ENCODE results near the gene TOMM40. TPM values are rescaled to one million over a fixed set of nuclear protein-coding genes. Genes with fewer than 3 reads are reported as not detected.
A peak's percentile ranks its signal among the peaks of the same experiment; 100 is the strongest.

TOMM40 gene
- total RNA-seq, 4 donors from 2014 or later: 32.5 to 52.3 (median 46.4) TPM

DNA sequence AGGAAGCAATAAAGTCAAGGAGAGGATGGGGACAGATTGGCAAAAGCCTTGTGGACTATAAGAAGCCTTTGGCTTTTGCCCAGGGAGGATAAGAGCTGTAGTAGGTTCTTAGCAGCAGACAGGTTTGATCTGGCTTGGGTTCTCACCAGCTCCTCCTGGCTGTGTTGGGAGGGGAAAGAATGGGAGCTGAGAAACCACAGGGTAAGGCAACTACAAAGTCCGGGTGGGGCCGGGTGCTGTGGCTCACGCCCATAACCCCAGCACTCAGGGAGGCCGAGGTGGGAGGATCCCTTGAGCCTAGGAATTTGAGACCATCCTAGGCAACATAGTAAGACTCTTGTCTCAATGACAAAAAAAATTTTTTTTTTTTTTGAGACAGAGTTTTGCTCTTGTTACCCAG is 24.4 kb upstream of the TOMM40 start:
- WGBS, 2 donors: 79 to 81% methylated on average over 4 of the region's 4 CpGs
- no peak for DNase-seq (ENCODE audit: low spot score in 2 of 2)
- H3K4me3 ChIP-seq (ENCODE audit: low read depth, poor library complexity, severe bottlenecking): no peak overlapping the region
- TF ChIP-seq POLR2A (IDR thresholded peaks at IDR 0.05): no peak
- TF ChIP-seq, protein P1, sequence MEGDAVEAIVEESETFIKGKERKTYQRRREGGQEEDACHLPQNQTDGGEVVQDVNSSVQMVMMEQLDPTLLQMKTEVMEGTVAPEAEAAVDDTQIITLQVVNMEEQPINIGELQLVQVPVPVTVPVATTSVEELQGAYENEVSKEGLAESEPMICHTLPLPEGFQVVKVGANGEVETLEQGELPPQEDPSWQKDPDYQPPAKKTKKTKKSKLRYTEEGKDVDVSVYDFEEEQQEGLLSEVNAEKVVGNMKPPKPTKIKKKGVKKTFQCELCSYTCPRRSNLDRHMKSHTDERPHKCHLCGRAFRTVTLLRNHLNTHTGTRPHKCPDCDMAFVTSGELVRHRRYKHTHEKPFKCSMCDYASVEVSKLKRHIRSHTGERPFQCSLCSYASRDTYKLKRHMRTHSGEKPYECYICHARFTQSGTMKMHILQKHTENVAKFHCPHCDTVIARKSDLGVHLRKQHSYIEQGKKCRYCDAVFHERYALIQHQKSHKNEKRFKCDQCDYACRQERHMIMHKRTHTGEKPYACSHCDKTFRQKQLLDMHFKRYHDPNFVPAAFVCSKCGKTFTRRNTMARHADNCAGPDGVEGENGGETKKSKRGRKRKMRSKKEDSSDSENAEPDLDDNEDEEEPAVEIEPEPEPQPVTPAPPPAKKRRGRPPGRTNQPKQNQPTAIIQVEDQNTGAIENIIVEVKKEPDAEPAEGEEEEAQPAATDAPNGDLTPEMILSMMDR (IDR thresholded peaks at IDR 0.05): no peak
- intact Hi-C loops (cut with DNase I; ENCODE audit: low total_unique reads): no loop called here

DNA sequence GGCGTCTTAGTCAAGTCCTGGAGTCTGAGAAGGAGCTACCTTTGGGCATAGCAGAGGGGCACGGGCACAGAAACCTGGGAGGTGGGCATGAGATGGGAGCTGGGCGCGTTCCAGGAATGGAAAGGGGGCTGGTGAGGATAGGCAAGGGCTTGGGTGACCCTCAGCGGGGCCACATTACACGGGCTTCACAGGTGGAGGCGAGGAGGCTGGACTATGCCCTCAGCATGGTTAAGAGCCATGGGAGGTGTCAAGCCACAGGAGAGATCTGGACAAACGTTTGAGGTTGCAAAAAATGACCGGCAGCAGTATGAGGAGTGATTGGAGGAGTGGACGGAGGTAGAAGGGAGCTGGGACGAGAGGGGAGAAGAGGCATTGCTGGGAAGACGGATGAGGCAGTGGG is 23.5 kb upstream of the TOMM40 start:
- TF ChIP-seq, protein P1 (IDR thresholded peaks at IDR 0.05): no peak
- TF ChIP-seq POLR2A (IDR thresholded peaks at IDR 0.05): no peak
- intact Hi-C loops (cut with DNase I; ENCODE audit: low total_unique reads): no loop called here
- 89 to 92% methylated on average over 12 of the region's 12 CpGs for WGBS, 2 donors
- DNase-seq (ENCODE audit: low spot score in 2 of 2): no peak
- H3K4me3 ChIP-seq (ENCODE audit: low read depth, poor library complexity, severe bottlenecking): no peak overlapping the region

DNA sequence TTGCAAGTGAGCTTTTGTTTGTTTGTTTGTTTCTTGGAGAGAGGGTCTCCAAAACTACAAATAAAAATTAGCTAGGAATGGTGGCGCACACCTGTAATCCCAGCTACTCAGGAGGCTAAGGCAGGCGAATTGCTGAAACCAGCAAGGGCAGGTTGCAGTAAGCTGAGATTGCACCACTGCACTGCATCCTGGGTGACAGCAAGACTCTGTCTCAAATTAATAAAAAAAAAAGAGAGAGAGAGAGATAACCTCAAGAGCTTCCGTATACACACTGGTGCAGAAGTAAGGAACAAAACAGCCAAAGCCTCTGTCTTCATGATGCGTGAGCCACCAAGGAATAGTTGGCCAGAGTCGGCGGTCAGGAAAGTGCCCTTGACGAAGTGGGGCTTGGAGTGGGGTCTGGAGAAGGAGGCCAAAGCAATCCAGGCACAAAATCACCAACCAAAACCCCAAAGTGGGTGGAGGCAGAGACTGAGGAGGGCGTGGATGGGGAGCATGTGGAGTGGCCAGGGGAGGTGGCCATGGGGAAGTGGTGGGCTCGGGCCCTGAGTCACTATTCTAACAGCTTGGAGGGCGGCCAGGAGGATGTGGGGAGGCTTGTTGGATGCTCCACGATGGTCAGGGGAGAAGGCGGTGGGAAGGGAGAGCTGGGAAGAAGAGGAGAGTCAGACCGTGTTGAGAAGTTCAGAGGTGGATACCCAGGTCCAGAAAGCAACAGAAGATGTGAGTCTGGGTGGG is 21.2 kb upstream of the TOMM40 start:
- intact Hi-C loops (cut with DNase I; ENCODE audit: low total_unique reads): no loop called here
- TF ChIP-seq, protein P1 (IDR thresholded peaks at IDR 0.05): no peak
- no peak for TF ChIP-seq POLR2A (IDR thresholded peaks at IDR 0.05)
- WGBS, 2 donors: 71 to 73% methylated on average over 13 of the region's 13 CpGs
- no peak overlapping the region for H3K4me3 ChIP-seq (ENCODE audit: low read depth, poor library complexity, severe bottlenecking)
- DNase-seq (ENCODE audit: low spot score in 2 of 2): peak in 1 of 2 donors; percentile 56

DNA sequence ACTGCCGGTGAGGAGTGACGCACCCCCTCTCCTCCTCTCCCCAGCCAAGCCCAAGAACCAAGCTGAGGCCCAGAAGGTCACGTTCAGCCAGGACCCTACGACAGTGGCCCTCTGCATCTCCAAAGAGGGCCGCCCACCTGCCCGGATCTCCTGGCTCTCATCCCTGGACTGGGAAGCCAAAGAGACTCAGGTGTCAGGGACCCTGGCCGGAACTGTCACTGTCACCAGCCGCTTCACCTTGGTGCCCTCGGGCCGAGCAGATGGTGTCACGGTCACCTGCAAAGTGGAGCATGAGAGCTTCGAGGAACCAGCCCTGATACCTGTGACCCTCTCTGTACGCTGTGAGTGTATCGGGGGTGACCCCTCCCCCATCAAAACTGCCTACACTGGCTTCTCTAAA is 19.2 kb upstream of the TOMM40 start:
- WGBS, 2 donors: 90 to 92% methylated on average over 14 of the region's 14 CpGs
- intact Hi-C loops (cut with DNase I; ENCODE audit: low total_unique reads): no loop called here
- H3K4me3 ChIP-seq (ENCODE audit: low read depth, poor library complexity, severe bottlenecking): no peak overlapping the region
- DNase-seq (ENCODE audit: low spot score in 2 of 2): no peak
- TF ChIP-seq POLR2A (IDR thresholded peaks at IDR 0.05): no peak
- TF ChIP-seq, protein P1 (IDR thresholded peaks at IDR 0.05): no peak

DNA sequence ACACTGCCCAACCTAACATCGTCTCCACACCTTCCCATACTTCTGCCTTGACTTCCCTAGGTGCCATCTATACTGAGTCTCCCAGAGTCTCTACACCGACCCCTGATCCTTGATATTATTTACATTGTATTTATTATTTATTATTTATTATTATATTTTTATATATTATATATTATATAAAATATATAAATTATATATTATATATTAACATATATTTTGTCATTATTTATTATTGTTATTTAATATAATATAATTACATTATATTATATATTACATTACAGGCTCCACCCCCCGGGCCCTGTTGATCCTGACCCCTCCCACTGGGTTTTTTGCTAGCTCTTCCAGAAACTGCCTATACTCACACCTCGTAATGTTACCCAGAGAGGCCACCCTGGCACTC is 18.4 kb upstream of the TOMM40 start:
- DNase-seq (ENCODE audit: low spot score in 2 of 2): no peak
- intact Hi-C loops (cut with DNase I; ENCODE audit: low total_unique reads): no loop called here
- TF ChIP-seq, protein P1 (IDR thresholded peaks at IDR 0.05): no peak
- no peak for TF ChIP-seq POLR2A (IDR thresholded peaks at IDR 0.05)
- H3K4me3 ChIP-seq (ENCODE audit: low read depth, poor library complexity, severe bottlenecking): no peak overlapping the region
- 87 to 97% methylated on average over 4 of the region's 4 CpGs for WGBS, 2 donors

DNA sequence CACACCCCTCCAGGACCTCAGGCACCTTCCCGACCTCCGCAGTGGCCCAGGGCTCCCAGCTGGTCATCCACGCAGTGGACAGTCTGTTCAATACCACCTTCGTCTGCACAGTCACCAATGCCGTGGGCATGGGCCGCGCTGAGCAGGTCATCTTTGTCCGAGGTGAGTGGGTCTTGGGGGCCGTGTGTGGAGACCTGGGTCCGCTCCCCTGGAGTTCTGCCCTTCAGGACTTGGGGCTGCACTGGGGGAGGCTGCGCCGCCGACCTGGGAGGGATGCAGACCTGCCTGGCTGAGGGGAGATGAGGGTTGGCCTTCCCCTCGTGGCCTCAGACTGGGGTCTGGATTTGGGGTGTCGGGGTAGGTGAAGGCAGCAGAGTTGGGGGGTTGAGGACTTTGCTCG is 16.7 kb upstream of the TOMM40 start:
- 90 to 95% methylated on average over 13 to 16 of the region's 16 CpGs for WGBS, 2 donors
- H3K4me3 ChIP-seq (ENCODE audit: low read depth, poor library complexity, severe bottlenecking): no peak overlapping the region
- no peak for DNase-seq (ENCODE audit: low spot score in 2 of 2)
- intact Hi-C loops (cut with DNase I; ENCODE audit: low total_unique reads): no loop called here
- TF ChIP-seq, protein P1 (IDR thresholded peaks at IDR 0.05): no peak
- no peak for TF ChIP-seq POLR2A (IDR thresholded peaks at IDR 0.05)
